DOHH2 (cell line): ENCODE data around the gene NEK2.

Experiments
- H3F3A ChIP-seq: fragments of 200-600 bp; sonication (generic), shearing (Covaris generic); 2 replicates; pipeline ENCODE4 v1.6.0; 2016; ENCODE audit warnings: antibody characterized with exemption, mild to moderate bottlenecking; ENCODE audit not compliant: control insufficient read depth, insufficient read depth
- H3K27ac ChIP-seq: fragments of 200-600 bp; sonication (generic); 2 replicates; pipeline ENCODE4 v1.5.1; 2014; ENCODE audit warnings: low read depth, mild to moderate bottlenecking, low read length, moderate library complexity
- H3K27me3 ChIP-seq: fragments of 200-600 bp; sonication (generic); 2 replicates; pipeline ENCODE4 v1.6.1; 2014; ENCODE audit warnings: mild to moderate bottlenecking, low read length, mixed read lengths; ENCODE audit not compliant: control insufficient read depth
- H3K36me3 ChIP-seq: fragments of 200-600 bp; sonication (generic); 2 replicates; pipeline ENCODE4 v1.6.1; 2014; ENCODE audit warnings: mild to moderate bottlenecking, low read length, moderate library complexity, mixed read lengths; ENCODE audit not compliant: control insufficient read depth
- H3K4me1 ChIP-seq: fragments of 200-600 bp; sonication (generic); 2 replicates; pipeline ENCODE4 v1.6.1; 2014; ENCODE audit warnings: mild to moderate bottlenecking, low read length, mixed read lengths; ENCODE audit not compliant: control insufficient read depth
- H3K4me2 ChIP-seq: fragments of 200-600 bp; sonication (generic); 2 replicates; pipeline ENCODE4 v1.6.0; 2014; ENCODE audit warnings: mild to moderate bottlenecking, low read length, moderate library complexity
- H3K4me3 ChIP-seq: fragments of 200-600 bp; sonication (generic); 2 replicates; pipeline ENCODE4 v1.5.1; 2014; ENCODE audit warnings: mild to moderate bottlenecking, low read length, mixed read lengths
- H3K79me2 ChIP-seq: fragments of 200-600 bp; sonication (generic); 2 replicates; pipeline ENCODE4 v1.6.1; 2014; ENCODE audit warnings: mild to moderate bottlenecking, low read length, mixed read lengths; ENCODE audit not compliant: control insufficient read depth
- H3K9me2 ChIP-seq: fragments of 200-600 bp; sonication (generic); replicated peaks from 2 replicates; pipeline ENCODE4 v1.6.1; 2014; ENCODE audit warnings: mild to moderate bottlenecking, low read length, mixed read lengths; ENCODE audit not compliant: control insufficient read depth
- H3K9me3 ChIP-seq: fragments of 200-600 bp; sonication (generic); 2 replicates; pipeline ENCODE4 v1.6.1; 2014; ENCODE audit warnings: antibody characterized with exemption, low read length, mixed read lengths; ENCODE audit not compliant: control insufficient read depth, insufficient read depth
- H4K20me1 ChIP-seq: fragments of 200-600 bp; sonication (generic); 2 replicates; pipeline ENCODE4 v1.6.0; 2014; ENCODE audit warnings: low read depth, mild to moderate bottlenecking, antibody characterized with exemption, low read length, moderate library complexity; ENCODE audit not compliant: control insufficient read depth, insufficient read depth
- EZH2phosphoT487 ChIP-seq: fragments of 200-600 bp; sonication (generic); IDR thresholded peaks from 2 replicates; pipeline ENCODE4 v1.6.1; 2017; ENCODE audit warnings: borderline replicate concordance, mild to moderate bottlenecking, antibody characterized with exemption, low read length, moderate library complexity, mixed read lengths
- TF ChIP-seq, protein P1 (sequence below): fragments of 200-600 bp; sonication (generic); IDR thresholded peaks from one replicate; pipeline ENCODE4 v1.5.1; 2014; ENCODE audit warnings: antibody characterized with exemption, mild to moderate bottlenecking, low read depth, low read length; ENCODE audit not compliant: poor library complexity, severe bottlenecking

NEK2 gene

DNA sequence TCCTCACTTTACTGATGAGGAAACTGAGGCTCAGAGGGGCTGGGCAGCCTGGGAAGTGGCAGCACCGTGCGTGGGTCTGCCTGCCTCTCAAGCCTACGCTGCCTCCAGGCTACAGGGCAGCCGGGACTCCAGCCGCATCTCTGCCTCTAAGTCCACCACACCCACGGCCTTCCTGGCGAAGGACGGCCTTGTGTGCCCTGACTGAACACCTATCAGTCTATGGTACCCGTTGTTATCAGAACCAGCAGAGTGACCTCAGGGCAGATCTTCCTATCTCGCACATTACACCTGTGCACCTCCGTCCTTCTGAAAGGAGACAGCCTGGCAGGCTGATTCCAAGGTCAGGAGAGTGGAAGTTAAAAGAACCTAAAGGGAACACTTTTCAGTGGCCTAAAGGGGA lies 60.8 kb downstream of the NEK2 start:
- no peak for TF ChIP-seq EZH2phosphoT487
- TF ChIP-seq, protein P1, sequence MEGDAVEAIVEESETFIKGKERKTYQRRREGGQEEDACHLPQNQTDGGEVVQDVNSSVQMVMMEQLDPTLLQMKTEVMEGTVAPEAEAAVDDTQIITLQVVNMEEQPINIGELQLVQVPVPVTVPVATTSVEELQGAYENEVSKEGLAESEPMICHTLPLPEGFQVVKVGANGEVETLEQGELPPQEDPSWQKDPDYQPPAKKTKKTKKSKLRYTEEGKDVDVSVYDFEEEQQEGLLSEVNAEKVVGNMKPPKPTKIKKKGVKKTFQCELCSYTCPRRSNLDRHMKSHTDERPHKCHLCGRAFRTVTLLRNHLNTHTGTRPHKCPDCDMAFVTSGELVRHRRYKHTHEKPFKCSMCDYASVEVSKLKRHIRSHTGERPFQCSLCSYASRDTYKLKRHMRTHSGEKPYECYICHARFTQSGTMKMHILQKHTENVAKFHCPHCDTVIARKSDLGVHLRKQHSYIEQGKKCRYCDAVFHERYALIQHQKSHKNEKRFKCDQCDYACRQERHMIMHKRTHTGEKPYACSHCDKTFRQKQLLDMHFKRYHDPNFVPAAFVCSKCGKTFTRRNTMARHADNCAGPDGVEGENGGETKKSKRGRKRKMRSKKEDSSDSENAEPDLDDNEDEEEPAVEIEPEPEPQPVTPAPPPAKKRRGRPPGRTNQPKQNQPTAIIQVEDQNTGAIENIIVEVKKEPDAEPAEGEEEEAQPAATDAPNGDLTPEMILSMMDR, result no peak
- H3K9me2 ChIP-seq, result no peaks in the 10 kb centered on the region
- H3K4me1 ChIP-seq, result no peaks in the 10 kb centered on the region
- no peak overlapping the region for H3K4me2 ChIP-seq
- H3F3A ChIP-seq, result no peaks in the 10 kb centered on the region
- no peaks in the 10 kb centered on the region for H3K79me2 ChIP-seq
- no peak overlapping the region for H3K27ac ChIP-seq
- H3K9me3 ChIP-seq, result no peaks in the 10 kb centered on the region
- no peaks in the 10 kb centered on the region for H3K27me3 ChIP-seq
- no peak overlapping the region for H3K4me3 ChIP-seq
- no peaks in the 10 kb centered on the region for H3K36me3 ChIP-seq
- H4K20me1 ChIP-seq, result no peaks in the 10 kb centered on the region

DNA sequence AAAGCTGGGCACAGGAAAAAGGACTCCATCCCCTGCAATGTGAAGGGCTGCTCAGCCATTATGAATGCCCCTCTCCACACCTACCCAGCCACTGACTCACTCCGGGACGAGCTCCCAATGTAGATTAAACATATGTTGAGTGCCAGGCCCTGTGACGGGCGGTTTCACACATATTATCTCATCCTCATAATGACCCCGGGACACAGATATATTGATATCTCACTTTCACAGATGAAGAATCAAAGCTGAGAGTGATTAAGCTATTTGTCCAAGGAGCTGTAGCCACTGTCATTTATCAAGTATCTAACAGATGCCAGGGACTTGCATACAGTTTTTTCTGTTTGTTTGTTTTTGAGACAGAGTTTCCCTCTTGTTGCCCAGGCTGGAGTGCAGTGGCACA lies 61.5 kb downstream of the NEK2 start:
- Histone ChIP-seq H3K27ac (no peak overlapping the region), H3K4me2 (no peak overlapping the region), H3K36me3 (no peaks in the 10 kb centered on the region), H4K20me1 (no peaks in the 10 kb centered on the region), H3K79me2 (no peaks in the 10 kb centered on the region), H3F3A (no peaks in the 10 kb centered on the region), H3K9me3 (no peaks in the 10 kb centered on the region), H3K9me2 (no peaks in the 10 kb centered on the region), H3K4me1 (no peaks in the 10 kb centered on the region), H3K27me3 (no peaks in the 10 kb centered on the region), H3K4me3 (no peak overlapping the region)
- TF ChIP-seq, protein P1, result no peak
- TF ChIP-seq EZH2phosphoT487, result no peak

DNA sequence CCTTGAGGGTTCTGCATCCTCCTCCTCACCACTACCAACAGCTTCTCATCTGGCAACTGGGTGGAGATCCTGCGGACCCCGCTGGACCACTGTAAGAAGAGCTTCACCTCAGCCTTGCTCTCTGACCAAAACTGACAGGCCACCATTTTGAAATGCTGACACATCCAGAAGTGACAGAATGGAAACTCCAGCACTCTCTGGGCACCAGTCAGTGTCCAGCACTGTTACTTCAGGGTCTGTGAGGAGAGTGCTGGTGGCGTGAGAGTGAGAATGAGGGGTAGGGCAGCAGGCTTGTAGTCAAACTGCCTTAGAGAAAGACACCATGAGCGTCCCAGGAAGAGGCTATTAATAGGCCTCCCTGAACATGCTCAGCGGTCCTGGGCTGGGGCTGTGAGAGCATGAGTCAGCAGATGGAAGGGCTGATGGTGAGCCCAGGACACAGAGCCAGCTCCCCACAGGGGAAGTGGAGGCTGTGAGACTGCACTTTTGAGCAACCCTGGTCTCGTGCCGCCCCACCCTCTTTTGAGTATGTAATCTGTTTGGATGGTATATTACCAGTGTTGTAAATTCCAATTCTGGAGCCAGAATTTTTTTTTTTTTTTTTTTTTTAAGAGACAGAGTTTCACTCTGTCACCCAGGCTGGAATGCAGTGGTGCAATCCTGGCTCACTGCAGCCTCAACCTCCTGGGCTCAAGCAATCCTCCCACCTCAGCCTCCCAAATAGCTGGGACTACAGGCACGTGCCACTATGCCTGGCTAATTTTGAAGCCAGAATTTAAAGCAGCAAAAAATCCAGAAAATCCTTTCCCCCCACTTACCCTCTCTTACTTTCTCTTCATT lies 62.1 kb downstream of the NEK2 start:
- no peak for TF ChIP-seq EZH2phosphoT487
- TF ChIP-seq, protein P1, result no peak
- H3K9me2 ChIP-seq, result no peaks in the 10 kb centered on the region
- H3K36me3 ChIP-seq, result no peaks in the 10 kb centered on the region
- H3K9me3 ChIP-seq, result no peaks in the 10 kb centered on the region
- H3K4me2 ChIP-seq, result no peak overlapping the region
- H3K4me3 ChIP-seq, result no peak overlapping the region
- H3K27me3 ChIP-seq, result no peaks in the 10 kb centered on the region
- H3K4me1 ChIP-seq, result no peaks in the 10 kb centered on the region
- no peak overlapping the region for H3K27ac ChIP-seq
- H3K79me2 ChIP-seq, result no peaks in the 10 kb centered on the region
- H4K20me1 ChIP-seq, result no peaks in the 10 kb centered on the region
- H3F3A ChIP-seq, result no peaks in the 10 kb centered on the region

DNA sequence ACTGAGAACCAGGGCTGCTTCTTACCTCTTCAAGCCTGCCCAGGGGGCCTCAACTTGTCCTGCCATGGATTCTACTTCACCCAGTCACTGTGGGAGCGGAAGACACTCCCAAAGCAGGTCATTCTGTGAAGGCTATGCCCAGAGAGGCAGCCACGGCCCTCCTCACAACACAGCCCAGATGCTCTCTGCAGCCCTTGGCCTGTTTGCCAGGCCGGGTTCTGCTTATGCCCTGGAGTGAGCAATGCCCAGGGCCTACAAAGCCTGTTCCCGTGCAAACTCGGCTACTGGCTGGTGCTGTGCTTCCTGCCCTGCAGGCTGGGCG lies 62.7 kb downstream of the NEK2 start:
- no peaks in the 10 kb centered on the region for H3F3A ChIP-seq
- H3K4me2 ChIP-seq, result no peak overlapping the region
- H4K20me1 ChIP-seq, result no peaks in the 10 kb centered on the region
- no peaks in the 10 kb centered on the region for H3K36me3 ChIP-seq
- no peak overlapping the region for H3K4me3 ChIP-seq
- no peak overlapping the region for H3K27ac ChIP-seq
- H3K27me3 ChIP-seq, result no peaks in the 10 kb centered on the region
- no peaks in the 10 kb centered on the region for H3K4me1 ChIP-seq
- no peaks in the 10 kb centered on the region for H3K79me2 ChIP-seq
- H3K9me2 ChIP-seq, result no peaks in the 10 kb centered on the region
- no peaks in the 10 kb centered on the region for H3K9me3 ChIP-seq
- TF ChIP-seq, protein P1, result no peak
- TF ChIP-seq EZH2phosphoT487, result no peak
